ENCODE results near the gene ASCL2.

ASCL2 gene

GRCh38 chr11:2277933-2278523, 7.6 kb upstream of the ASCL2 start:
- H2AK5ac ChIP-seq (ENCODE audit: low read length, severe bottlenecking), result no peak overlapping the region
- H3K18ac ChIP-seq (ENCODE audit: low read depth in 1 of 2, low read length in 2 of 2), result no peak overlapping the region
- no peak overlapping the region for H4K91ac ChIP-seq (ENCODE audit: low read length)
- H3K14ac ChIP-seq (ENCODE audit: low read length in 2 of 2), result no peak overlapping the region
- no peak overlapping the region for H3K4me3 ChIP-seq (ENCODE audit: insufficient read depth in 1 of 2, low read depth in 1 of 2, low read length in 2 of 2)
- no peak overlapping the region for H2BK15ac ChIP-seq (ENCODE audit: low read depth, poor library complexity, severe bottlenecking)
- H3K9me3 ChIP-seq (ENCODE audit: control insufficient read depth, low read length), result peaks cover 33% of the 10 kb centered on the region
- H3K4me2 ChIP-seq (ENCODE audit: low read length, poor library complexity, severe bottlenecking), result no peak overlapping the region
- no peak overlapping the region for H2AFZ ChIP-seq (ENCODE audit: low read depth, low read length)
- no peak overlapping the region for H3K27ac ChIP-seq (ENCODE audit: low read length, poor library complexity, severe bottlenecking)
- no peaks in the 10 kb centered on the region for H3K36me3 ChIP-seq (ENCODE audit: control insufficient read depth in 1 of 2, insufficient read depth in 2 of 2, low read depth in 1 of 2, low read length in 2 of 2)
- H4K8ac ChIP-seq (ENCODE audit: low read length), result no peak overlapping the region
- no peak for DNase-seq
- peaks cover 45 to 56% of the 10 kb centered on the region in 2 experiments for H3K27me3 ChIP-seq (ENCODE audit: control insufficient read depth in 1 of 2, insufficient read depth in 1 of 2, low read length in 2 of 2)
- H2BK12ac ChIP-seq (ENCODE audit: low read length in 2 of 2), result no peak overlapping the region
- no peak overlapping the region for H3K23ac ChIP-seq (ENCODE audit: low read length in 2 of 2)
- no peak overlapping the region for H2BK5ac ChIP-seq (ENCODE audit: low read depth, low read length, poor library complexity, severe bottlenecking)
- WGBS, result 66% methylated on average over 6 of the region's 6 CpGs
- no peaks in the 10 kb centered on the region for H3K79me1 ChIP-seq (replicated peaks; ENCODE audit: low read length, poor library complexity, severe bottlenecking)
- no peaks in the 10 kb centered on the region for H3K4me1 ChIP-seq (ENCODE audit: control insufficient read depth, insufficient read depth, low read depth, low read length)
- no peak overlapping the region for H2BK120ac ChIP-seq (ENCODE audit: low read depth, low read length)
- no peak overlapping the region for H3K4ac ChIP-seq (ENCODE audit: low read depth in 1 of 2, low read length in 2 of 2)
- no peak overlapping the region for H3K9ac ChIP-seq (ENCODE audit: low read length)

- Histone ChIP-seq H3K14ac (ENCODE audit: low read length in 2 of 2) (no peak overlapping the region), H2BK12ac (ENCODE audit: low read length in 2 of 2) (no peak overlapping the region), H3K4me3 (ENCODE audit: insufficient read depth in 1 of 2, low read depth in 1 of 2, low read length in 2 of 2) (no peak overlapping the region), H4K8ac (ENCODE audit: low read length) (no peak overlapping the region), H2BK120ac (ENCODE audit: low read depth, low read length) (no peak overlapping the region), H3K79me1 (replicated peaks; ENCODE audit: low read length, poor library complexity, severe bottlenecking) (no peaks in the 10 kb centered on the region), H4K91ac (ENCODE audit: low read length) (no peak overlapping the region), H3K4ac (ENCODE audit: low read depth in 1 of 2, low read length in 2 of 2) (no peak overlapping the region), H3K18ac (ENCODE audit: low read depth in 1 of 2, low read length in 2 of 2) (no peak overlapping the region), H3K4me1 (ENCODE audit: control insufficient read depth, insufficient read depth, low read depth, low read length) (no peaks in the 10 kb centered on the region), H3K9ac (ENCODE audit: low read length) (no peak overlapping the region), H2AFZ (ENCODE audit: low read depth, low read length) (no peak overlapping the region), H3K9me3 (ENCODE audit: control insufficient read depth, low read length) (peaks cover 27% of the 10 kb centered on the region), H3K27me3 (ENCODE audit: control insufficient read depth in 1 of 2, insufficient read depth in 1 of 2, low read length in 2 of 2) (peaks cover 56 to 67% of the 10 kb centered on the region in 2 experiments), H3K4me2 (ENCODE audit: low read length, poor library complexity, severe bottlenecking) (no peak overlapping the region), H2BK15ac (ENCODE audit: low read depth, poor library complexity, severe bottlenecking) (no peak overlapping the region), H2AK5ac (ENCODE audit: low read length, severe bottlenecking) (no peak overlapping the region), H2BK5ac (ENCODE audit: low read depth, low read length, poor library complexity, severe bottlenecking) (no peak overlapping the region), H3K23ac (ENCODE audit: low read length in 2 of 2) (no peak overlapping the region), H3K27ac (ENCODE audit: low read length, poor library complexity, severe bottlenecking) (no peak overlapping the region), H3K36me3 (ENCODE audit: control insufficient read depth in 1 of 2, insufficient read depth in 2 of 2, low read depth in 1 of 2, low read length in 2 of 2) (no peaks in the 10 kb centered on the region)
- DNase-seq, result no peak
- 74% methylated on average over 6 of the region's 6 CpGs for WGBS
Measured at GRCh38 chr11:2277008-2277346, 6.6 kb upstream of the ASCL2 start.

- H3K9me3 ChIP-seq (ENCODE audit: control insufficient read depth, low read length), result peaks cover 23% of the 10 kb centered on the region
- 87% methylated on average over 14 of the region's 14 CpGs for whole genome bisulfite sequencing
Measured at GRCh38 chr11:2276280-2277007, 6.1 kb upstream of the ASCL2 start.

GRCh38 chr11:2275334-2276279, 5.2 kb upstream of the ASCL2 start:
- 85% methylated on average over 25 of the region's 30 CpGs for WGBS
- Histone ChIP-seq H3K14ac (ENCODE audit: low read length in 2 of 2) (no peak overlapping the region), H4K91ac (ENCODE audit: low read length) (no peak overlapping the region), H3K4ac (ENCODE audit: low read depth in 1 of 2, low read length in 2 of 2) (no peak overlapping the region), H2BK12ac (ENCODE audit: low read length in 2 of 2) (no peak overlapping the region), H2BK5ac (ENCODE audit: low read depth, low read length, poor library complexity, severe bottlenecking) (no peak overlapping the region), H2BK15ac (ENCODE audit: low read depth, poor library complexity, severe bottlenecking) (no peak overlapping the region), H3K27me3 (ENCODE audit: control insufficient read depth in 1 of 2, insufficient read depth in 1 of 2, low read length in 2 of 2) (peaks cover 64 to 78% of the 10 kb centered on the region in 2 experiments), H3K4me1 (ENCODE audit: control insufficient read depth, insufficient read depth, low read depth, low read length) (no peaks in the 10 kb centered on the region), H3K27ac (ENCODE audit: low read length, poor library complexity, severe bottlenecking) (no peak overlapping the region), H3K4me2 (ENCODE audit: low read length, poor library complexity, severe bottlenecking) (no peak overlapping the region), H3K36me3 (ENCODE audit: control insufficient read depth in 1 of 2, insufficient read depth in 2 of 2, low read depth in 1 of 2, low read length in 2 of 2) (no peaks in the 10 kb centered on the region), H2BK120ac (ENCODE audit: low read depth, low read length) (no peak overlapping the region), H3K4me3 (ENCODE audit: insufficient read depth in 1 of 2, low read depth in 1 of 2, low read length in 2 of 2) (no peak overlapping the region), H2AK5ac (ENCODE audit: low read length, severe bottlenecking) (no peak overlapping the region), H3K23ac (ENCODE audit: low read length in 2 of 2) (no peak overlapping the region), H3K9me3 (ENCODE audit: control insufficient read depth, low read length) (peaks cover 18% of the 10 kb centered on the region), H4K8ac (ENCODE audit: low read length) (no peak overlapping the region), H2AFZ (ENCODE audit: low read depth, low read length) (no peak overlapping the region), H3K79me1 (replicated peaks; ENCODE audit: low read length, poor library complexity, severe bottlenecking) (no peaks in the 10 kb centered on the region), H3K9ac (ENCODE audit: low read length) (no peak overlapping the region), H3K18ac (ENCODE audit: low read depth in 1 of 2, low read length in 2 of 2) (no peak overlapping the region)
- no peak for DNase-seq

More at GRCh38 chr11:2276280-2277007, 6.1 kb upstream of the ASCL2 start:
- DNase-seq, result no peak
- Histone ChIP-seq H2AFZ (ENCODE audit: low read depth, low read length) (no peak overlapping the region), H3K4me1 (ENCODE audit: control insufficient read depth, insufficient read depth, low read depth, low read length) (no peaks in the 10 kb centered on the region), H3K4me2 (ENCODE audit: low read length, poor library complexity, severe bottlenecking) (no peak overlapping the region), H3K27ac (ENCODE audit: low read length, poor library complexity, severe bottlenecking) (no peak overlapping the region), H2BK120ac (ENCODE audit: low read depth, low read length) (no peak overlapping the region), H3K79me1 (replicated peaks; ENCODE audit: low read length, poor library complexity, severe bottlenecking) (no peaks in the 10 kb centered on the region), H4K91ac (ENCODE audit: low read length) (no peak overlapping the region), H3K18ac (ENCODE audit: low read depth in 1 of 2, low read length in 2 of 2) (no peak overlapping the region), H3K9ac (ENCODE audit: low read length) (no peak overlapping the region), H3K14ac (ENCODE audit: low read length in 2 of 2) (no peak overlapping the region), H4K8ac (ENCODE audit: low read length) (no peak overlapping the region), H2BK5ac (ENCODE audit: low read depth, low read length, poor library complexity, severe bottlenecking) (no peak overlapping the region), H2AK5ac (ENCODE audit: low read length, severe bottlenecking) (no peak overlapping the region), H3K27me3 (ENCODE audit: control insufficient read depth in 1 of 2, insufficient read depth in 1 of 2, low read length in 2 of 2) (peaks cover 61 to 72% of the 10 kb centered on the region in 2 experiments), H3K4me3 (ENCODE audit: insufficient read depth in 1 of 2, low read depth in 1 of 2, low read length in 2 of 2) (no peak overlapping the region), H3K4ac (ENCODE audit: low read depth in 1 of 2, low read length in 2 of 2) (no peak overlapping the region), H3K36me3 (ENCODE audit: control insufficient read depth in 1 of 2, insufficient read depth in 2 of 2, low read depth in 1 of 2, low read length in 2 of 2) (no peaks in the 10 kb centered on the region), H2BK12ac (ENCODE audit: low read length in 2 of 2) (no peak overlapping the region), H3K23ac (ENCODE audit: low read length in 2 of 2) (no peak overlapping the region), H2BK15ac (ENCODE audit: low read depth, poor library complexity, severe bottlenecking) (no peak overlapping the region)

Data from mesenchymal stem cell (in vitro differentiated cells and primary cell).